ENCODE data around the gene MAP4K4.

Gene MAP4K4

GRCh38 chr2:101847661-101848339 is 150.3 kb downstream of the MAP4K4 start:
- FAIRE-seq = no peak

- no peak for FAIRE-seq
Measured at GRCh38 chr2:101848769-101849410, 151.4 kb downstream of the MAP4K4 start.

- FAIRE-seq = no peak
Measured at GRCh38 chr2:101850450-101850849, 152.9 kb downstream of the MAP4K4 start.

GRCh38 chr2:101850991-101851390 is 153.5 kb downstream of the MAP4K4 start:
- FAIRE-seq = no peak

- no peak for FAIRE-seq
Measured at GRCh38 chr2:101852824-101853223, 155.3 kb downstream of the MAP4K4 start.

GRCh38 chr2:101854877-101855276 is 157.4 kb downstream of the MAP4K4 start:
- FAIRE-seq = no peak

- no peak for FAIRE-seq
Measured at GRCh38 chr2:101855776-101856175, 158.3 kb downstream of the MAP4K4 start.

GRCh38 chr2:101858246-101858645 is 160.7 kb downstream of the MAP4K4 start:
- no peak for FAIRE-seq

GRCh38 chr2:101858910-101859309 is 161.4 kb downstream of the MAP4K4 start:
- FAIRE-seq = no peak

GRCh38 chr2:101859604-101860003 is 162.1 kb downstream of the MAP4K4 start:
- FAIRE-seq = no peak

- FAIRE-seq = no peak
Measured at GRCh38 chr2:101860157-101860556, 162.7 kb downstream of the MAP4K4 start.

GRCh38 chr2:101860782-101861181 is 163.3 kb downstream of the MAP4K4 start:
- FAIRE-seq = no peak

GRCh38 chr2:101861382-101861781 is 163.9 kb downstream of the MAP4K4 start:
- no peak for FAIRE-seq

GRCh38 chr2:101863534-101863933 is 166.0 kb downstream of the MAP4K4 start:
- no peak for FAIRE-seq

- FAIRE-seq = no peak
Measured at GRCh38 chr2:101864426-101864825, 166.9 kb downstream of the MAP4K4 start.

GRCh38 chr2:101868525-101868924 is 171.0 kb downstream of the MAP4K4 start:
- no peak for FAIRE-seq

GRCh38 chr2:101869527-101869926 is 172.0 kb downstream of the MAP4K4 start:
- FAIRE-seq = no peak

- FAIRE-seq = no peak
Measured at GRCh38 chr2:101870444-101870843, 172.9 kb downstream of the MAP4K4 start.

- no peak for FAIRE-seq
Measured at GRCh38 chr2:101871480-101871879, 174.0 kb downstream of the MAP4K4 start.

- no peak for FAIRE-seq
Measured at GRCh38 chr2:101872480-101872879, 175.0 kb downstream of the MAP4K4 start.

GRCh38 chr2:101873543-101873942 is 176.0 kb downstream of the MAP4K4 start:
- FAIRE-seq = no peak

- no peak for FAIRE-seq
Measured at GRCh38 chr2:101874069-101874468, 176.6 kb downstream of the MAP4K4 start.

- no peak for FAIRE-seq
Measured at GRCh38 chr2:101879466-101879865, 182.0 kb downstream of the MAP4K4 start.

GRCh38 chr2:101881131-101881530 is 183.6 kb downstream of the MAP4K4 start:
- no peak for FAIRE-seq

All from TTC549 (cell line).